Esophagus squamous epithelium (tissue), 4 donors: ENCODE data around the gene C1RL.

Experiments
- CTCF ChIP-seq, 6 experiments: fragments of 450-650 bp in 4 of 6; fragments of 200-600 bp in 2 of 6; sonication (generic) in 2 of 6; IDR thresholded peaks; one replicate each; pipeline ENCODE4 v1.5.1; 2016 to 2019; ENCODE audit warnings: antibody characterized with exemption in 6 of 6, mild to moderate bottlenecking in 4 of 6, moderate library complexity in 4 of 6
- POLR2A ChIP-seq, 4 donors: fragments of 450-650 bp; IDR thresholded peaks; one replicate each; pipeline ENCODE4 v1.6.1; 2017; ENCODE audit warnings: antibody characterized with exemption in 4 of 4, mild to moderate bottlenecking in 4 of 4, moderate library complexity in 3 of 4

GRCh38 chr12:7146228-7146627, 37.2 kb upstream of the C1RL start:
- TF ChIP-seq POLR2A (IDR thresholded peaks at IDR 0.05) (no peak), CTCF (IDR thresholded peaks at IDR 0.05) (no peak)
